Heart right ventricle (tissue), 16 donors: ENCODE data around the gene CYTH2. TPM values are rescaled to one million over a fixed set of nuclear protein-coding genes. Genes with fewer than 3 reads are reported as not detected.

Source experiments
- ATAC-seq, 8 donors: fragments of 200-7000 bp; cut with Tn5 transposase; one replicate each; pipeline ENCODE4 v1.9.1; 2020; ENCODE audit warnings: mild to moderate bottlenecking in 8 of 8, moderate library complexity in 8 of 8, moderate number of reproducible peaks in 1 of 8
- DNase-seq, 2 donors: peaks; one replicate each; pipeline ENCODE4 v3.0.0-alpha.2; 2020
- H3K27ac ChIP-seq, 10 donors: fragments of 200-600 bp; sonication (generic) in 2 of 10; one replicate each; pipeline versions ENCODE4 v1.5.0 to v1.8.0; 2020 to 2022; ENCODE audit warnings: mild to moderate bottlenecking in 3 of 10
- H3K27me3 ChIP-seq, 7 donors: fragments of 200-600 bp; one replicate each; pipeline ENCODE4 v1.8.0; 2021 to 2022; ENCODE audit warnings: mild to moderate bottlenecking in 2 of 7
- H3K36me3 ChIP-seq, 9 donors: fragments of 200-600 bp; sonication (generic) in 1 of 9; one replicate each; pipeline versions ENCODE4 v1.5.0 to v1.8.0; 2020 to 2022; ENCODE audit warnings: mild to moderate bottlenecking in 2 of 9
- H3K4me1 ChIP-seq, 9 donors: fragments of 200-600 bp; sonication (generic) in 1 of 9; one replicate each; pipeline versions ENCODE4 v1.5.0 to v1.8.0; 2020 to 2022; ENCODE audit warnings: mild to moderate bottlenecking in 4 of 9
- H3K4me3 ChIP-seq, 10 donors: fragments of 200-600 bp; sonication (generic) in 2 of 10; one replicate each; pipeline versions ENCODE4 v1.5.0 to v1.8.0; 2020 to 2022; ENCODE audit warnings: mild to moderate bottlenecking in 7 of 10, moderate library complexity in 2 of 10
- H3K9me3 ChIP-seq, 11 donors: fragments of 200-600 bp in 10 of 11; sonication (generic) in 2 of 11; one replicate each; pipeline versions ENCODE4 v1.5.0 to v1.8.0; 2013 to 2022; ENCODE audit warnings: mild to moderate bottlenecking in 2 of 11, control low read depth in 1 of 11, moderate library complexity in 1 of 11
- CTCF ChIP-seq, 9 donors: fragments of 200-600 bp; sonication (generic) in 2 of 9; IDR thresholded peaks; one replicate each; pipeline versions ENCODE4 v1.5.0 to v1.8.0; 2021 to 2022; ENCODE audit warnings: antibody characterized with exemption in 9 of 9, mild to moderate bottlenecking in 5 of 9, moderate library complexity in 1 of 9
- WGBS, 2 donors: extraction: QIAGEN DNeasy Blood & Tissue Kit; methylation state at CpG; one replicate each; pipeline ENCODE4 v1.1.7; 2013; ENCODE audit warnings: inconsistent platforms in 1 of 2; 5-methylcytosine and 5-hydroxymethylcytosine counted together
- intact Hi-C, 10 donors: fragments of 100-400 bp; cut with DNase I; formaldehyde crosslinking; loops; one replicate each; pipeline versions ENCODE4 v1.11.1 to v1.14.2; 2022
- polyA plus RNA-seq, 2 donors: library from polyadenylated mRNA; stranded (reverse); fragments of 200-250 nt; gene quantifications; one replicate each; pipeline ENCODE4 v1.2.3, GENCODE V29; 2013
- total RNA-seq, 10 donors: library from RNA; stranded (reverse); fragmentation: NEBNext Ultra II Directional in 3 of 10; extraction: Animal tissue kit (Norgen Biotek cat#: 25700) in 3 of 10; gene quantifications; one replicate each; pipeline versions ENCODE4 v1.2.1 to v1.2.4, GENCODE V29; 2021 to 2023
- donor health status: Arrhythmogenic right ventricular cardiomyopathy.
- donor health status: ischemic (EF 13 %, LVEDD 7.1; RV severe dilation, severe dysfunction).
- donor health status: healthy with polysubstance abuse.
- donor health status: DM: no; HTN: yes; CAD: no.
- donor health status: DM: no; HTN: no; CAD: no.
- donor health status: ischemic (EF 25% LVEDD 6.9; RV normal size, moderate dysfunction).
- donor health status: ischemic (EF 25% LVEDD 5.7; RV mildly dilated, moderate dysfunction).
- donor health status: healthy.
- donor health status: DM: yes; HTN: yes; CAD: no.
- donor health status: Ischemic cardiomyopathy.
- donor health status: ischemic (EF 35%, LVEDD 5.7; RV mildly dilated, moderate dysfunction).
- donor health status: nonischemic (EF 11% LVEDD 7.7; RV severe dilation, severe dysfunction).
- donor health status: DM: yes; HTN: yes; CAD: no.
- donor health status: PGD.
- donor health status: ischemic (EF 29% LVEDD 5.4; RV normal size, mild dysfunction).
- donor health status: nonischemic (EF 23%, LVEDD 6.1; RV moderate dilation, normal function).

The CYTH2 gene
- total and polyA plus RNA-seq, 12 donors, result 25.8 to 41.9 (median 32.2) TPM

- peaks cover 4 to 32% (median 24%) of the 10 kb centered on the region in 9 donors for H3K4me1 ChIP-seq
- DNase-seq (no peak), ATAC-seq (no peak)
- H3K36me3 ChIP-seq, result peaks cover 0 to 16% (median 8%) of the 10 kb centered on the region in 9 donors
- 21 to 29% methylated on average over 37 to 60 of the region's 60 CpGs for WGBS, 2 donors
- TF ChIP-seq CTCF (IDR thresholded peaks at IDR 0.05), result no peak
- intact Hi-C loops, result no loop called here
- no peaks in the 10 kb centered on the region for H3K9me3 ChIP-seq
- peaks cover 0 to 41% (median 32%) of the 10 kb centered on the region in 7 donors for H3K27me3 ChIP-seq
- no peak overlapping the region for H3K27ac ChIP-seq
- peak overlapping the region in 3 of 10 donors; percentile 17 to 31 (median 29) for H3K4me3 ChIP-seq
Observed at GRCh38 chr19:48443256-48443655, 25.9 kb upstream of the CYTH2 start.

GRCh38 chr19:48443731-48444128 lies 25.4 kb upstream of the CYTH2 start:
- peak in 1 of 9 donors; percentile 10 for TF ChIP-seq CTCF (IDR thresholded peaks at IDR 0.05)
- ATAC-seq, result no peak
- DNase-seq, result no peak
- peaks cover 0 to 40% (median 32%) of the 10 kb centered on the region in 7 donors for H3K27me3 ChIP-seq
- H3K9me3 ChIP-seq, result no peaks in the 10 kb centered on the region
- peaks cover 0 to 20% (median 9%) of the 10 kb centered on the region in 9 donors for H3K36me3 ChIP-seq
- H3K4me3 ChIP-seq, result peak overlapping the region in 8 of 10 donors; percentile 78 to 98 (median 90)
- no peak overlapping the region for H3K27ac ChIP-seq
- H3K4me1 ChIP-seq, result peaks cover 4 to 32% (median 24%) of the 10 kb centered on the region in 9 donors
- intact Hi-C loops, result loop anchor here in 1 of 10 donors (2.0 kb wide), 1 partner anchor 53 kb away; the partner anchor contains the start of gene KDELR1
- WGBS, 2 donors, result 22 to 37% methylated on average over 39 to 45 of the region's 45 CpGs

GRCh38 chr19:48444129-48444935 lies 24.8 kb upstream of the CYTH2 start:
- no peak for TF ChIP-seq CTCF (IDR thresholded peaks at IDR 0.05)
- Histone ChIP-seq H3K9me3 (no peaks in the 10 kb centered on the region), H3K27ac (peak overlapping the region in 6 of 10 donors; percentile 79 to 94 (median 92)), H3K4me1 (peaks cover 4 to 32% (median 24%) of the 10 kb centered on the region in 9 donors), H3K36me3 (peaks cover 0 to 24% (median 12%) of the 10 kb centered on the region in 9 donors), H3K27me3 (peaks cover 0 to 40% (median 32%) of the 10 kb centered on the region in 7 donors), H3K4me3 (peak overlapping the region; percentile 78 to 99 (median 90))
- ATAC-seq (peak in 1 of 8 donors; percentile 6), DNase-seq (no peak)
- WGBS, 2 donors, result 15 to 25% methylated on average over 38 of the region's 38 CpGs
- intact Hi-C loops, result loop anchor here in 1 of 10 donors (2.0 kb wide), 1 partner anchor 54 kb away; the partner anchor contains the start of gene KDELR1

- ATAC-seq (peak in 1 of 8 donors; percentile 1), DNase-seq (no peak)
- WGBS, 2 donors, result 20 to 22% methylated on average over 3 of the region's 3 CpGs
- Histone ChIP-seq H3K9me3 (no peaks in the 10 kb centered on the region), H3K36me3 (peaks cover 0 to 30% (median 14%) of the 10 kb centered on the region in 9 donors), H3K27me3 (peaks cover 0 to 40% (median 30%) of the 10 kb centered on the region in 7 donors), H3K27ac (peak overlapping the region in 9 of 10 donors; percentile 79 to 94 (median 92)), H3K4me3 (peak overlapping the region; percentile 78 to 99 (median 90)), H3K4me1 (peaks cover 4 to 32% (median 24%) of the 10 kb centered on the region in 9 donors)
- intact Hi-C loops, result loop anchor here in 1 of 10 donors (2.0 kb wide), 1 partner anchor 54 kb away; the partner anchor contains the start of gene KDELR1
- TF ChIP-seq CTCF (IDR thresholded peaks at IDR 0.05), result no peak
Observed at GRCh38 chr19:48444936-48445200, 24.3 kb upstream of the CYTH2 start.
